ENCODE results near the gene SMC1A.
A peak's percentile ranks its signal among the peaks of the same experiment; 100 is the strongest.
"Not testable (repeated sequence)": the region's sequence is repeated elsewhere in the genome, so short reads cannot be mapped to it uniquely, and the experiment has no call there.

SMC1A gene

DNA sequence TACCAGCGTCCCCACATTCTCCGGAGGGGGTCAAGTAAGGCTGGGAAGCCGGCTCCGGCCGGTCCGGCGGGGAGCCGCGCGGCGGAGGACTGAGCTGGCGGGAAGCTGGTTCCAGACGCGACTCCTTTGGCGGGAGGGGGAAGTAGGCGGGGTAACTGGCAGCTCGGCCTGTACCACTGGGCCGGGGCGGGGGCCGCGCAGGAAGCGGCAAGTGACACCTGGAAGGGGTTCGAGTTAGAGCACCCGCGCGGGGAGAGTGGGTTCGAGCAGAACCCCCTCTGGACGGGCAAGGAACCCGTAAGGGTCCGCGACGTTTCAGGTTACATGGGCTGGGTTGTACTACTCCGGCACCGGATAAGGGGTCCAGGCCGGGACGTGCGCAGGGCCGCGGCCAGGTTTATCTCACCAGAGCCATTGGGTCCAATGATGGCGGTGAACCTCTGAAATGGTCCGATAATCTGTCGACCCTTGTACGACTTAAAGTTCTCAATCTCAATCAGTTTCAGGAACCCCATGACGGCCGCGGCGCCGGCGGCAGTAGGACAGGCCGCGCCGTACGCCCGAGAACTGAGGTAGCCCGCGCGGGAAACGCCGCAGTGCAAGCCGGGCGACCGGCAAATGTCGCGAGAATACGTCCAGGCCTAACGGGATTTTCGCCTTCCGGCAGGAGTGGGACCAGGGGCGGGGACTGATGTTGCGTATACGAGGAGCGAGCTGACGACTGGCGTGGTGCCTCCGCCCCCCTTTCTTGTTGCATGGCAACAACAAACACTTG is at the start of gene SMC1A:
Gene SMC1A (minus strand): TSS at position 569 of the 775 bp plus-strand sequence. CDS start 54 bp downstream, at position 515.
- in situ Hi-C loops (cut with HindIII; ENCODE audit: low pct_ligation_motif_present, low sequenced_read_pairs): no loop called here
- Histone ChIP-seq H3K27me3 (replicated peaks) (no peaks in the 10 kb centered on the region), H3K4me3 (ENCODE audit: low read depth, low read length) (peak within 1 kb of the TSS; percentile 81), H3K27ac (peak within 1 kb of the TSS; percentile 87), H3K36me3 (replicated peaks) (no peaks in the 10 kb centered on the region)
- TF ChIP-seq, protein P1, sequence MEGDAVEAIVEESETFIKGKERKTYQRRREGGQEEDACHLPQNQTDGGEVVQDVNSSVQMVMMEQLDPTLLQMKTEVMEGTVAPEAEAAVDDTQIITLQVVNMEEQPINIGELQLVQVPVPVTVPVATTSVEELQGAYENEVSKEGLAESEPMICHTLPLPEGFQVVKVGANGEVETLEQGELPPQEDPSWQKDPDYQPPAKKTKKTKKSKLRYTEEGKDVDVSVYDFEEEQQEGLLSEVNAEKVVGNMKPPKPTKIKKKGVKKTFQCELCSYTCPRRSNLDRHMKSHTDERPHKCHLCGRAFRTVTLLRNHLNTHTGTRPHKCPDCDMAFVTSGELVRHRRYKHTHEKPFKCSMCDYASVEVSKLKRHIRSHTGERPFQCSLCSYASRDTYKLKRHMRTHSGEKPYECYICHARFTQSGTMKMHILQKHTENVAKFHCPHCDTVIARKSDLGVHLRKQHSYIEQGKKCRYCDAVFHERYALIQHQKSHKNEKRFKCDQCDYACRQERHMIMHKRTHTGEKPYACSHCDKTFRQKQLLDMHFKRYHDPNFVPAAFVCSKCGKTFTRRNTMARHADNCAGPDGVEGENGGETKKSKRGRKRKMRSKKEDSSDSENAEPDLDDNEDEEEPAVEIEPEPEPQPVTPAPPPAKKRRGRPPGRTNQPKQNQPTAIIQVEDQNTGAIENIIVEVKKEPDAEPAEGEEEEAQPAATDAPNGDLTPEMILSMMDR (IDR thresholded peaks at IDR 0.05; ENCODE audit: low read depth, low read length, missing control alignments): no peak
- DNase-seq: peak; percentile 99

- TF ChIP-seq, protein P1 (IDR thresholded peaks at IDR 0.05; ENCODE audit: low read depth, low read length, missing control alignments): no peak
- no peaks in the 10 kb centered on the region for H3K36me3 ChIP-seq (replicated peaks)
- in situ Hi-C loops (cut with HindIII; ENCODE audit: low pct_ligation_motif_present, low sequenced_read_pairs): no loop called here
- H3K27ac ChIP-seq: no peak overlapping the region
- H3K27me3 ChIP-seq (replicated peaks): no peaks in the 10 kb centered on the region
- no peak overlapping the region for H3K4me3 ChIP-seq (ENCODE audit: low read depth, low read length)
- DNase-seq: no peak
These were observed 48.9 kb upstream of the SMC1A start for GRCh38 chrX:53471346-53471745.

- in situ Hi-C loops (cut with HindIII; ENCODE audit: low pct_ligation_motif_present, low sequenced_read_pairs); H3K27ac ChIP-seq; H3K27me3 ChIP-seq (replicated peaks): not testable (repeated sequence)
These were observed 46.2 kb upstream of the SMC1A start for GRCh38 chrX:53468659-53469058.

DNA sequence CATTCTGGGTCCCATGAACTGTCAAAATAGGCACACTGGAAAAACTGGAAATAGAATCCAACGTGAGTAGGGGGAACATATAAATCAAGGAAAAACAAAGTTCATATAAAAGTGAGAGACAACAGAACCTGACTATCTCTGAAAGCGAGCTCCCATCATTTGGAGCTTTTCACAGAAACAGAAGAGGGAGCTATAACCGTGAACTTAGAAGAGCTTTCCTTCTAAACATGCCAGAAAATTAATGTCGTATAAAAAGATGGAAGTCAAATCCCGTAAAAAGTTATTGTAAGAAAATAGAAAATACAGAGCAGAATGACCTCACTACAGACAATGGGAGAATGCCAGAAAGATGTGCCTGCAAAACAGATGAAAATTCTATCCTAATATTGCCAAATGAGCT is 35.6 kb upstream of the SMC1A start:
- no peak for DNase-seq
- Histone ChIP-seq H3K27ac (no peak overlapping the region), H3K4me3 (ENCODE audit: low read depth, low read length) (no peak overlapping the region), H3K36me3 (replicated peaks) (no peaks in the 10 kb centered on the region), H3K27me3 (replicated peaks) (no peaks in the 10 kb centered on the region)
- TF ChIP-seq, protein P1 (IDR thresholded peaks at IDR 0.05; ENCODE audit: low read depth, low read length, missing control alignments): peak; percentile 27
- in situ Hi-C loops (cut with HindIII; ENCODE audit: low pct_ligation_motif_present, low sequenced_read_pairs): no loop called here

More at GRCh38 chrX:53468659-53469058, 46.2 kb upstream of the SMC1A start:
- H3K36me3 ChIP-seq (replicated peaks); H3K4me3 ChIP-seq (ENCODE audit: low read depth, low read length); DNase-seq: not testable (repeated sequence)

- no peaks in the 10 kb centered on the region for H3K36me3 ChIP-seq (replicated peaks)
- no peak for DNase-seq
- no peak overlapping the region for H3K27ac ChIP-seq
- in situ Hi-C loops (cut with HindIII; ENCODE audit: low pct_ligation_motif_present, low sequenced_read_pairs): no loop called here
- TF ChIP-seq, protein P1 (IDR thresholded peaks at IDR 0.05; ENCODE audit: low read depth, low read length, missing control alignments): no peak
- no peak overlapping the region for H3K4me3 ChIP-seq (ENCODE audit: low read depth, low read length)
- no peaks in the 10 kb centered on the region for H3K27me3 ChIP-seq (replicated peaks)
These were observed 33.8 kb upstream of the SMC1A start for GRCh38 chrX:53456254-53456653.

DNA sequence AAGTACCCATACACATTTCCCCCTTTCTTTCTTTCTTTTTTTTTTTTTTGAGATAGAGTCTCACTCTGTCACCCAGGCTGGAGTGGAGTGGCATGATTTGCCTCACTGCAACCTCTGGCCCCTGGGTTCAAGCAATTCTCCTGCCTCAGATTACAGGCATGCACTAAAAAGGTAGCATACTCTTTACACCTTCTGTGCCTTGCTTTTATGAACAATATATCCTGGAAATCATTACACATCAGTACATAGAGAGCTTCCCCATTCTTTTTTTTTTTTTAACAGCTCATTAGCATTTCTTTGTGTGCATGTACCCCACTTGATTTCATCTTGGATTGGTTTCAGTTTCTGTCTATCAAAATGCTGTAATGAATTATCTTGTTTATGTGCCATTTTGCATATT is 30.4 kb upstream of the SMC1A start:
- TF ChIP-seq, protein P1 (IDR thresholded peaks at IDR 0.05; ENCODE audit: low read depth, low read length, missing control alignments): no peak
- no peak overlapping the region for H3K27ac ChIP-seq
- no peak overlapping the region for H3K4me3 ChIP-seq (ENCODE audit: low read depth, low read length)
- H3K27me3 ChIP-seq (replicated peaks): no peaks in the 10 kb centered on the region
- in situ Hi-C loops (cut with HindIII; ENCODE audit: low pct_ligation_motif_present, low sequenced_read_pairs): no loop called here
- no peaks in the 10 kb centered on the region for H3K36me3 ChIP-seq (replicated peaks)
- DNase-seq: no peak
